Mesothelial cell of epicardium (in vitro differentiated cells): ENCODE measurements around the gene NEDD9. TPM values are rescaled to one million over a fixed set of nuclear protein-coding genes. Genes with fewer than 3 reads are reported as not detected.

ENCODE experiments used
- DNase-seq, 2 experiments: peaks; one replicate each; pipeline ENCODE4 v3.0.0; 2021; ENCODE audit warnings: low spot score in 2 of 2; ENCODE audit not compliant: unreplicated experiment in 2 of 2
- H3K27ac Mint-ChIP-seq: 2 replicates; pipeline ENCODE4 v1.8.0; 2021; ENCODE audit warnings: mixed read lengths
- H3K27me3 Mint-ChIP-seq: 2 replicates; pipeline ENCODE4 v1.8.0; 2021; ENCODE audit warnings: low read depth, mixed read lengths
- H3K36me3 Mint-ChIP-seq: 2 replicates; pipeline ENCODE4 v1.8.0; 2021; ENCODE audit warnings: mixed read lengths
- H3K4me1 Mint-ChIP-seq: 2 replicates; pipeline ENCODE4 v1.8.0; 2021; ENCODE audit warnings: mixed read lengths
- H3K4me3 Mint-ChIP-seq: 2 replicates; pipeline ENCODE4 v1.8.0; 2021; ENCODE audit warnings: mild to moderate bottlenecking, moderate library complexity, mixed read lengths
- H3K9me3 Mint-ChIP-seq: 2 replicates; pipeline ENCODE4 v1.8.0; 2021; ENCODE audit warnings: mixed read lengths
- total RNA-seq: library from RNA; stranded (reverse); gene quantifications from 3 replicates; pipeline ENCODE4 v1.2.1, GENCODE V29; 2021
- TF ChIP-seq, protein P1 (sequence below): fragments of 200-600 bp; sonication (generic); IDR thresholded peaks from one replicate; pipeline ENCODE4 v1.5.0; 2021; ENCODE audit warnings: antibody characterized with exemption; ENCODE audit not compliant: unreplicated experiment

Gene NEDD9
- total RNA-seq, 1 donor from 2014 or later = 28.6 TPM

DNA sequence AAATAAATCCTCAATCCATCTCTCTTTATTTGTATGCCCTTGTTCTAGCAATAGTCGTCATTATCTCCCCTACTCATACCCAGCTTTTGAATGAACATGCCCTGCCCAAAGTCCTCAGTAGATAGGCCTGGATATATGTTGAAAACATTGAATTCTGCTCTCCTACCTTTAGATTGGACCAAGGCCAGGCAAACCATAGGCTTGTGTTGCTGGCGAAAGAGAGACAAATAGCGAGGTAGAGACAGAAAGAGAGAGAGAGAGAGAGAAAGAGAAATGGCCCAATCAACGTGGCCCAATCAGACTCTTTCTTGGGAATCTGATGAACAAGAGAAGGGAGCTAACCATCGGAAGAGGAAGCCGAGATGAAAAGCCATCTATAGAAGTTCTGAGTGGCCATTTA lies 45.2 kb downstream of the NEDD9 start:
- TF ChIP-seq, protein P1, sequence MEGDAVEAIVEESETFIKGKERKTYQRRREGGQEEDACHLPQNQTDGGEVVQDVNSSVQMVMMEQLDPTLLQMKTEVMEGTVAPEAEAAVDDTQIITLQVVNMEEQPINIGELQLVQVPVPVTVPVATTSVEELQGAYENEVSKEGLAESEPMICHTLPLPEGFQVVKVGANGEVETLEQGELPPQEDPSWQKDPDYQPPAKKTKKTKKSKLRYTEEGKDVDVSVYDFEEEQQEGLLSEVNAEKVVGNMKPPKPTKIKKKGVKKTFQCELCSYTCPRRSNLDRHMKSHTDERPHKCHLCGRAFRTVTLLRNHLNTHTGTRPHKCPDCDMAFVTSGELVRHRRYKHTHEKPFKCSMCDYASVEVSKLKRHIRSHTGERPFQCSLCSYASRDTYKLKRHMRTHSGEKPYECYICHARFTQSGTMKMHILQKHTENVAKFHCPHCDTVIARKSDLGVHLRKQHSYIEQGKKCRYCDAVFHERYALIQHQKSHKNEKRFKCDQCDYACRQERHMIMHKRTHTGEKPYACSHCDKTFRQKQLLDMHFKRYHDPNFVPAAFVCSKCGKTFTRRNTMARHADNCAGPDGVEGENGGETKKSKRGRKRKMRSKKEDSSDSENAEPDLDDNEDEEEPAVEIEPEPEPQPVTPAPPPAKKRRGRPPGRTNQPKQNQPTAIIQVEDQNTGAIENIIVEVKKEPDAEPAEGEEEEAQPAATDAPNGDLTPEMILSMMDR = no peak
- no peak overlapping the region for H3K4me3 Mint-ChIP-seq
- H3K36me3 Mint-ChIP-seq = peaks cover 72% of the 10 kb centered on the region
- no peaks in the 10 kb centered on the region for H3K4me1 Mint-ChIP-seq
- H3K27me3 Mint-ChIP-seq = no peaks in the 10 kb centered on the region
- peaks cover 4% of the 10 kb centered on the region for H3K9me3 Mint-ChIP-seq
- no peak overlapping the region for H3K27ac Mint-ChIP-seq
- no peak for DNase-seq

GRCh38 chr6:11185204-11185842 lies 47.1 kb downstream of the NEDD9 start:
- DNase-seq = no peak
- no peak overlapping the region for H3K27ac Mint-ChIP-seq
- no peaks in the 10 kb centered on the region for H3K27me3 Mint-ChIP-seq
- peaks cover 62% of the 10 kb centered on the region for H3K36me3 Mint-ChIP-seq
- H3K4me3 Mint-ChIP-seq = no peak overlapping the region
- peaks cover 14% of the 10 kb centered on the region for H3K9me3 Mint-ChIP-seq
- no peaks in the 10 kb centered on the region for H3K4me1 Mint-ChIP-seq
- TF ChIP-seq, protein P1 = no peak

DNA sequence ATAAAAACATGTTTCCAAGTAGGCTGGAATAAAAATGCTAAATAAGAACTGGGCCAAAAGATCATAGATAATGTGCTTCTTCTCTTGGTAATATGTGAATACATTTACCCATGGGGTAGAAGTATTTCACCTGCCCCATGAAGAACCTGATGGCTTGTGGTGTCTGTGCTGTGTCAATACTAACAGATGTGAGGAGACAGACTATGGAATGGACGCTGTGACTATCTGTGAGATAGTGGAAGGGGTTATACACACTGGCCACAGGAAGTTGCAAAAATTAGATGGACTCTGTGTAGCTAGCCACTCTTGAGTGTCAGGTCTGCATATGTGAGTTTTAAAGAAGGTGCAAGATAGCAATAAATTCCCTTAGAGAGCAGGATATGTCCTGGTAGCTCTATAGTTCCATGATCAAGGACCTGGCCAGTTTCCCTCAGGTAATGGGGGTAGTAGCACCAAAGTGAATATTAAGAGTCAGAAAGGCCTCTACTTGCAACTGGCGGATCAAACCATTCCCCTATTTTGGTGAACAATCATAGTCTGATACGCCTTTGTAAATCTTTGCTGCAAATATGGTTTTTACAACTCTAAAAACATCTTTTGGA lies 48.6 kb downstream of the NEDD9 start:
- DNase-seq = no peak
- Mint-ChIP-seq H3K9me3 (peaks cover 20% of the 10 kb centered on the region), H3K4me1 (peaks cover 11% of the 10 kb centered on the region), H3K36me3 (peaks cover 58% of the 10 kb centered on the region), H3K27me3 (no peaks in the 10 kb centered on the region), H3K27ac (no peak overlapping the region), H3K4me3 (no peak overlapping the region)
- TF ChIP-seq, protein P1 = no peak

DNA sequence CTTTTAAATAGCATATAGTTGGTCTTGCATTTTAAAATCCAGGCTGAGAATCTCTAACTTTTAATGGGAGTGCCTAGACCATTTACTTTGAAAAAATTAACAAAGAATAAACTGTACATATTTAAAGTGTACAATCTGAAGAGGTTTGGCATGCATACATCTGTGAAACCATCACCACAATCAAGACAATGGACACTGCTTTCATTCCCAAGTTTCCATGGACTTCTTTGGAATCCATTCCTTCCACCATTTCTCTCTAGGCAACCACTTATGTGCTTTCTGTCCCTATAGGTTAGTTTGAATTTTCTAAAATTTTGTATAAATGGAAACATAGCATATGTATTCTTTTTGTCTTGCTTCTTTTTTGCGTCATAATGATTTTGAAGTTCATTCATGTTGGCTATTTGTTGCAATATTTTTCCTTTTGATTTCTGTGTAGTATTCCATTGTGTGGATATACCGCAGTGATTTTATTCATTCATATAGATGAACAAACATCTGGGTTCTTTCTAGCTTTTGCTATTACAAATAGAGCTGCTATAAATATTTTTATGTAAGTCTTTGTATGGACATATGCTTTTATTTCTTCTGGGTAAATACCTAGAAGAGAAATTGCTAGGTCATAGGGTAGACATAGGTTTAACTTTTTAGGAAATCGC lies 50.9 kb downstream of the NEDD9 start:
- Mint-ChIP-seq H3K27me3 (no peaks in the 10 kb centered on the region), H3K36me3 (peaks cover 40% of the 10 kb centered on the region), H3K27ac (no peak overlapping the region), H3K9me3 (peaks cover 20% of the 10 kb centered on the region), H3K4me3 (no peak overlapping the region), H3K4me1 (peaks cover 11% of the 10 kb centered on the region)
- no peak for DNase-seq
- TF ChIP-seq, protein P1 = no peak

DNA sequence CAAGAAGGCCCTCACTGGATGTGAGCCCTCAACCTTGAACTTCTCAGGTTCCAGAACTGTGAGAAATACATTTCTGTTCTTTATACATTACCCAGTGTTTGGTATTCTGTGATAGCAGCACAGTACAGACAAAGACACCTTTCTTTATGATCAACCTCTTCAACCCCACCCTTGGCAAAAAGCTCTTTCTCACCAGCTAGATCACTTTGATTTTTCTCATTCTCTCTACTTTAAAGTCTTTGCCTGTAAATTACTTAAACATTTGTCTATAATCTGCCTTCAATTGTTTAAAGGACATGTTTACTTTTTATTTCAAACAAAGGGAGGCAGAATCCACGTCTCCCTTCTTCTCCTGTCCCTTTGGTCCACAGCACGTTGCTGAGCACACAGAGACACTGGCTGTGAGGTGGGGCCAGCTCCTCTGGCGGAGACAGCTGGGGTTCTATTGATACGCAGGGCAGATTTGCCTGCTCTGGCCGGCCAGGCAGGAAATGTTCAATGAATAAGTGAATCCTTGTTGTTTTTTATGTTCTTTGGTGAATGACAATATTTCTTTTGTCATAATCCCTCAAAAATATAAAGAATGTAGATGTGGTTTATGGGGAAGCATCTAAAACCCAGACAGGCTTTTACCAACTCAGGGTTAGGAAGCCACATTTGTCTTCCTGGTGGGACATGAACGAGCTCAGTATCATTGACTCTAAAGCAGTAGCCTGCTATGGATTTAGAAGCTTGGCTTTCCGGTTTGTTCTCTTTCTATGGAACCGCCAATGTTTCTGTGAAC lies 52.9 kb downstream of the NEDD9 start:
- H3K27me3 Mint-ChIP-seq = no peaks in the 10 kb centered on the region
- H3K36me3 Mint-ChIP-seq = peaks cover 28% of the 10 kb centered on the region
- peak overlapping the region; percentile 80 for H3K27ac Mint-ChIP-seq
- TF ChIP-seq, protein P1 = no peak
- peaks cover 11% of the 10 kb centered on the region for H3K4me1 Mint-ChIP-seq
- H3K4me3 Mint-ChIP-seq = no peak overlapping the region
- peaks cover 20% of the 10 kb centered on the region for H3K9me3 Mint-ChIP-seq
- DNase-seq = no peak
